Heart left ventricle (tissue), 13 donors: ENCODE results near the gene LRRC42.

Experiments used
- CTCF ChIP-seq, 12 donors: fragments of 200-600 bp; sonication (generic) in 4 of 12; IDR thresholded peaks; one replicate each; pipeline versions ENCODE4 v1.5.0 to v1.8.0; 2018 to 2022; ENCODE audit warnings: antibody characterized with exemption in 12 of 12, mild to moderate bottlenecking in 5 of 12
- POLR2A ChIP-seq, 2 donors: fragments of 450-650 bp; IDR thresholded peaks; one replicate each; pipeline ENCODE4 v1.6.1; 2017; ENCODE audit warnings: antibody characterized with exemption in 2 of 2, mild to moderate bottlenecking in 2 of 2, moderate library complexity in 2 of 2
- donor health status: ischemic (EF 13 %, LVEDD 7.1; RV severe dilation, severe dysfunction).
- donor health status: DM: no; HTN: yes; CAD: no.
- donor health status: DM: no; HTN: no; CAD: no.
- donor health status: ischemic (EF 25% LVEDD 6.9; RV normal size, moderate dysfunction).
- donor health status: ischemic (EF 25% LVEDD 5.7; RV mildly dilated, moderate dysfunction).
- donor health status: ischemic (EF 35%, LVEDD 5.7; RV mildly dilated, moderate dysfunction).
- donor health status: nonischemic (EF 11% LVEDD 7.7; RV severe dilation, severe dysfunction).
- donor health status: DM: yes; HTN: yes; CAD: no.
- donor health status: PGD.
- donor health status: ischemic (EF 29% LVEDD 5.4; RV normal size, mild dysfunction).
- donor health status: nonischemic (EF 23%, LVEDD 6.1; RV moderate dilation, normal function).

- TF ChIP-seq POLR2A (IDR thresholded peaks at IDR 0.05), result no peak
- no peak for TF ChIP-seq CTCF (IDR thresholded peaks at IDR 0.05)
Observed at GRCh38 chr1:53934170-53934765, 11.9 kb upstream of the LRRC42 start.
